IMR-90 (cell line): ENCODE measurements around the gene HOATZ. TPM values are rescaled to one million over a fixed set of nuclear protein-coding genes. Genes with fewer than 3 reads are reported as not detected.

Experiments
- ATAC-seq: fragments of 200-7000 bp; cut with Tn5 transposase; 2 replicates; pipeline ENCODE4 v1.9.1; 2020; ENCODE audit warnings: low read depth, mild to moderate bottlenecking, moderate library complexity
- BruUV-seq: library from RNA; stranded (reverse); fragments of 400-500 nt; replicated peaks from 2 replicates; lab custom pipeline; 2021; lab: Mats Ljungman, UMichigan
- CTCF ChIA-PET: fragments of 300-600 bp; formaldehyde crosslinking; extraction: SDS; loops from one replicate; lab custom pipeline; 2021; ENCODE audit warnings: antibody characterized with exemption; lab: Yijun Ruan, JAX
- POLR2A ChIA-PET: fragments of 300-600 bp; sonication (Branson Sonifier 250); formaldehyde crosslinking; loops from one replicate; lab custom pipeline; 2022; ENCODE audit warnings: antibody characterized with exemption; ENCODE audit not compliant: unreplicated experiment; lab: Charles Lee
- DNase-seq: peaks from one replicate; pipeline ENCODE4 v3.0.0; 2013
- H2AFZ ChIP-seq: replicated peaks from 2 replicates; pipeline ENCODE3; 2013; ENCODE audit warnings: low read length, mild to moderate bottlenecking; ENCODE audit not compliant: poor library complexity
- H2AK5ac ChIP-seq: 2 replicates; pipeline ENCODE4 v1.6.1; 2013; ENCODE audit warnings: low read depth, low read length, inconsistent platforms
- H2AK9ac ChIP-seq: replicated peaks from 2 replicates; pipeline ENCODE3; 2013; ENCODE audit warnings: mild to moderate bottlenecking, low read depth, low read length, moderate library complexity; ENCODE audit not compliant: poor library complexity
- H2BK120ac ChIP-seq: 2 replicates; pipeline ENCODE4 v1.6.1; 2013; ENCODE audit warnings: low read depth, low read length, inconsistent platforms
- H2BK15ac ChIP-seq: 3 replicates; pipeline ENCODE4 v1.6.1; 2013; ENCODE audit warnings: low read depth, low read length, inconsistent platforms
- H2BK20ac ChIP-seq: 2 replicates; pipeline ENCODE4 v1.6.1; 2013; ENCODE audit warnings: low read depth, mild to moderate bottlenecking, inconsistent platforms, low read length, moderate library complexity
- H2BK5ac ChIP-seq: 2 replicates; pipeline ENCODE4 v1.6.1; 2013; ENCODE audit warnings: mild to moderate bottlenecking, low read depth, low read length, inconsistent platforms; ENCODE audit not compliant: poor library complexity, severe bottlenecking
- H3K14ac ChIP-seq: replicated peaks from 2 replicates; pipeline ENCODE4 v1.6.1; 2013; ENCODE audit warnings: low read depth, low read length, inconsistent platforms
- H3K18ac ChIP-seq: 2 replicates; pipeline ENCODE4 v1.6.1; 2013; ENCODE audit warnings: low read depth, low read length, control low read depth
- H3K23ac ChIP-seq: 2 replicates; pipeline ENCODE4 v1.6.1; 2013; ENCODE audit warnings: low read depth, low read length, inconsistent platforms
- H3K27ac ChIP-seq: 2 replicates; pipeline ENCODE4 v1.5.1; 2013; ENCODE audit warnings: mild to moderate bottlenecking, control low read depth, low read length; ENCODE audit not compliant: insufficient read depth
- H3K27me3 ChIP-seq: 2 replicates; pipeline ENCODE4 v1.6.1; 2013; ENCODE audit warnings: low read length; ENCODE audit not compliant: control insufficient read depth, insufficient read depth
- H3K36me3 ChIP-seq: 2 replicates; pipeline ENCODE4 v1.6.1; 2013; ENCODE audit warnings: low read length, mixed read lengths; ENCODE audit not compliant: control insufficient read depth, insufficient read depth
- H3K4ac ChIP-seq: 2 replicates; pipeline ENCODE4 v1.6.1; 2013; ENCODE audit warnings: low read depth, low read length, inconsistent platforms
- H3K4me1 ChIP-seq: 2 replicates; pipeline ENCODE4 v1.6.1; 2013; ENCODE audit warnings: low read length, mixed read lengths; ENCODE audit not compliant: control insufficient read depth, insufficient read depth
- H3K4me2 ChIP-seq: 2 replicates; pipeline ENCODE4 v1.6.1; 2013; ENCODE audit warnings: low read depth, mild to moderate bottlenecking, control low read depth, low read length, moderate library complexity
- H3K4me3 ChIP-seq: 2 replicates; pipeline ENCODE4 v1.5.1; 2013; ENCODE audit warnings: low read depth, mild to moderate bottlenecking, control low read depth, low read length, moderate library complexity; ENCODE audit not compliant: insufficient read depth
- H3K56ac ChIP-seq: 2 replicates; pipeline ENCODE4 v1.6.1; 2013; ENCODE audit warnings: low read length, inconsistent platforms; ENCODE audit not compliant: insufficient read depth; ENCODE audit errors: extremely low read depth
- H3K79me1 ChIP-seq, 2 experiments: 2 replicates each; pipeline ENCODE4 v1.6.1; 2013; ENCODE audit warnings: low read length in 2 of 2, inconsistent platforms in 1 of 2, low read depth in 1 of 2
- H3K9ac ChIP-seq: 2 replicates; pipeline ENCODE4 v1.6.1; 2013; ENCODE audit warnings: low read depth, low read length, control low read depth
- H3K9me1 ChIP-seq: 2 replicates; pipeline ENCODE4 v1.6.1; 2013; ENCODE audit warnings: low read length, inconsistent platforms; ENCODE audit not compliant: insufficient read depth
- H3K9me3 ChIP-seq: 2 replicates; pipeline ENCODE4 v1.6.1; 2013; ENCODE audit warnings: low read length; ENCODE audit not compliant: control insufficient read depth, insufficient read depth
- H4K20me1 ChIP-seq: 2 replicates; pipeline ENCODE4 v1.6.1; 2013; ENCODE audit warnings: low read length, inconsistent platforms; ENCODE audit not compliant: insufficient read depth
- H4K5ac ChIP-seq: 2 replicates; pipeline ENCODE4 v1.6.1; 2013; ENCODE audit warnings: mild to moderate bottlenecking, low read depth, low read length, control low read depth
- H4K8ac ChIP-seq, 2 experiments: 2 replicates each; pipeline ENCODE4 v1.6.1; 2013; ENCODE audit warnings: low read depth in 2 of 2, low read length in 2 of 2, control low read depth in 1 of 2, inconsistent platforms in 1 of 2
- H4K91ac ChIP-seq: 2 replicates; pipeline ENCODE4 v1.6.1; 2013; ENCODE audit warnings: low read depth, low read length, inconsistent platforms; ENCODE audit not compliant: insufficient read depth
- BHLHE40 ChIP-seq: fragments of 150-350 bp; IDR thresholded peaks from 2 replicates; pipeline ENCODE4 v1.6.1; 2016; ENCODE audit warnings: mild to moderate bottlenecking, low read depth, low read length
- CHD1 ChIP-seq: IDR thresholded peaks from 2 replicates; pipeline ENCODE4 v1.6.1; 2012; ENCODE audit warnings: low read depth, low read length, improper control_type of control experiment
- ELK1 ChIP-seq: fragments of 150-350 bp; IDR thresholded peaks from 2 replicates; pipeline ENCODE4 v1.6.1; 2016; ENCODE audit warnings: low read depth, mild to moderate bottlenecking, low read length, moderate library complexity, borderline replicate concordance
- MAFK ChIP-seq: IDR thresholded peaks from 2 replicates; pipeline ENCODE4 v1.6.1; 2012; ENCODE audit warnings: low read depth, low read length, improper control_type of control experiment
- MAZ ChIP-seq: IDR thresholded peaks from 2 replicates; pipeline ENCODE4 v1.6.1; 2012; ENCODE audit warnings: low read depth, mild to moderate bottlenecking, low read length, improper control_type of control experiment, moderate library complexity, borderline replicate concordance
- NFE2L2 ChIP-seq: fragments of 150-350 bp; IDR thresholded peaks from 2 replicates; pipeline ENCODE4 v1.6.1; 2016; ENCODE audit warnings: low read depth, mild to moderate bottlenecking, low read length
- POLR2A ChIP-seq: IDR thresholded peaks from 2 replicates; pipeline ENCODE4 v1.6.1; 2012; ENCODE audit warnings: mild to moderate bottlenecking, low read depth, low read length
- RAD21 ChIP-seq: IDR thresholded peaks from 2 replicates; pipeline ENCODE4 v1.6.1; 2012; ENCODE audit warnings: low read length, improper control_type of control experiment
- RCOR1 ChIP-seq: IDR thresholded peaks from 2 replicates; pipeline ENCODE4 v1.6.1; 2012; ENCODE audit warnings: mild to moderate bottlenecking, low read length, improper control_type of control experiment; ENCODE audit not compliant: insufficient replicate concordance
- RFX5 ChIP-seq: IDR thresholded peaks from 2 replicates; pipeline ENCODE4 v1.8.0; 2012; ENCODE audit warnings: low read depth, mild to moderate bottlenecking, low read length, moderate library complexity
- SMC3 ChIP-seq: fragments of 150-350 bp; IDR thresholded peaks from 2 replicates; pipeline ENCODE4 v1.6.1; 2016; ENCODE audit warnings: low read depth, mild to moderate bottlenecking, antibody characterized with exemption, low read length, moderate library complexity
- dilution Hi-C: fragments of 300-500 bp; cut with HindIII; formaldehyde crosslinking; loops from one replicate; pipeline ENCODE4 v1.14.3; 2018; ENCODE audit warnings: low sequenced_read_pairs; ENCODE audit not compliant: unreplicated experiment
- in situ Hi-C: fragments of 300-500 bp; cut with MboI; formaldehyde crosslinking; loops from 3 replicates; pipeline ENCODE4 v1.14.3; 2019; ENCODE audit warnings: low sequenced_read_pairs, inconsistent platforms, mixed read lengths
- intact Hi-C: fragments of 100-400 bp; cut with micrococcal nuclease; formaldehyde crosslinking; loops from 2 replicates; pipeline ENCODE4 v1.10.0; 2022
- polyA plus RNA-seq, 3 experiments: library from polyadenylated mRNA; depleted of rRNA; stranded (reverse); fragments of >200 nt; gene quantifications; 2 replicates each; pipeline ENCODE4 v1.2.3, GENCODE V29; 2012; ENCODE audit warnings: low replicate concordance in 1 of 3
- total RNA-seq: library from RNA; depleted of rRNA; stranded (reverse); fragments of >200 nt; gene quantifications from 2 replicates; pipeline ENCODE4 v1.2.3, GENCODE V29; 2012

HOATZ gene
- total and polyA plus RNA-seq, 2 of the 4 experiments (the other 2 are of a cell fraction): not detected

- H2BK20ac ChIP-seq: no peak overlapping the region
- H2AK5ac ChIP-seq: peak overlapping the region; percentile 29; the same call in 1 of the 2 replicates
- no peak overlapping the region for H2BK120ac ChIP-seq
- no peak overlapping the region; the same call in 1 of the 2 replicates for H3K4ac ChIP-seq
- intact Hi-C loops: no loop called here
- H3K4me3 ChIP-seq: no peak overlapping the region
- H3K23ac ChIP-seq: no peak overlapping the region
- peaks cover 3% of the 10 kb centered on the region; the same call in 1 of the 2 replicates for H3K9me1 ChIP-seq
- H2AFZ ChIP-seq: no peak overlapping the region
- peaks cover 5% of the 10 kb centered on the region for H3K4me1 ChIP-seq
- POLR2A ChIA-PET: no interaction called here
- TF ChIP-seq MAFK (no peak), CHD1 (no peak), ELK1 (no peak), RAD21 (no peak), NFE2L2 (no peak), SMC3 (no peak), RFX5 (no peak), RCOR1 (no peak), POLR2A (no peak), MAZ (no peak), BHLHE40 (no peak)
- H2AK9ac ChIP-seq: no peak overlapping the region
- no peak overlapping the region for H4K5ac ChIP-seq
- no peaks in the 10 kb centered on the region for H4K20me1 ChIP-seq
- dilution Hi-C loops: no loop called here
- H3K14ac ChIP-seq: no peak overlapping the region
- in situ Hi-C loops: no loop called here
- H4K8ac ChIP-seq: no peak overlapping the region
- H3K27me3 ChIP-seq: no peaks in the 10 kb centered on the region; the same call in 1 of the 2 replicates
- no peaks in the 10 kb centered on the region for H3K9me3 ChIP-seq
- H3K18ac ChIP-seq: no peak overlapping the region
- no peak overlapping the region for H3K9ac ChIP-seq
- no peak for DNase-seq
- ATAC-seq: no peak
- H2BK15ac ChIP-seq: no peak overlapping the region
- H3K4me2 ChIP-seq: no peak overlapping the region
- H3K56ac ChIP-seq: no peak overlapping the region
- H3K27ac ChIP-seq: no peak overlapping the region
- BruUV-seq: no TSS peak
- CTCF ChIA-PET: no interaction called here
- H2BK5ac ChIP-seq: no peak overlapping the region
- no peaks in the 10 kb centered on the region for H3K36me3 ChIP-seq
- no peaks in the 10 kb centered on the region for H3K79me1 ChIP-seq
- no peak overlapping the region for H4K91ac ChIP-seq
Observed at GRCh38 chr11:111466615-111467014, 48.0 kb upstream of the HOATZ start.
